Measurements from ENCODE around the gene JADE2.

- no peak for TF ChIP-seq CTCF (IDR thresholded peaks at IDR 0.05)
- TF ChIP-seq POLR2A (IDR thresholded peaks at IDR 0.05) = no peak
These were observed 42.8 kb downstream of the JADE2 start for GRCh38 chr5:134568337-134568700.
